ENCODE measurements around the gene HIC1. TPM values are rescaled to one million over a fixed set of nuclear protein-coding genes. Genes with fewer than 3 reads are reported as not detected.

HIC1 gene
- total RNA-seq, 2 donors from 2014 or later: 15.5 to 18.0 TPM

DNA sequence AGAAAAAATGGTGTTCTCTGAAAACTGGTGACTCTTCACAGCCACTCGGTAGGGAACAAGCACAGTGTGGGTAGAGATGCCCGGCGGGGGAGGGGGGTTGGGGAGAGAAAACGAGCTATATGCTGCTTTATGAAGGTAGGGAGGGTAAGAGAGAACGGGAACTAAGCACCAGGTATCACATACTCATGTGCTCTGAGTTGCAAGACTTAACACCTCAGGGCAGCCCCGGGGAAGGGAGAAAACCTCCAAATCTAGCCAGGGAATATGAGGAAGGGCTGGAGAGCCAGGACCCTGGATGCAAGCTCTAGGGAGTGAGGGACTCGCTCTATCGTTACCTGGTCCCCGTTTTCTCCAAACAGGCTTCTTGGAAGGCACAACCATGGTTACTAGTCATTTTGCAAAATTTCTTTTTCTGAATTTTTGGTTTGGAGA lies 35.3 kb downstream of the HIC1 start:
- TF ChIP-seq CTCF (IDR thresholded peaks at IDR 0.05): no peak

DNA sequence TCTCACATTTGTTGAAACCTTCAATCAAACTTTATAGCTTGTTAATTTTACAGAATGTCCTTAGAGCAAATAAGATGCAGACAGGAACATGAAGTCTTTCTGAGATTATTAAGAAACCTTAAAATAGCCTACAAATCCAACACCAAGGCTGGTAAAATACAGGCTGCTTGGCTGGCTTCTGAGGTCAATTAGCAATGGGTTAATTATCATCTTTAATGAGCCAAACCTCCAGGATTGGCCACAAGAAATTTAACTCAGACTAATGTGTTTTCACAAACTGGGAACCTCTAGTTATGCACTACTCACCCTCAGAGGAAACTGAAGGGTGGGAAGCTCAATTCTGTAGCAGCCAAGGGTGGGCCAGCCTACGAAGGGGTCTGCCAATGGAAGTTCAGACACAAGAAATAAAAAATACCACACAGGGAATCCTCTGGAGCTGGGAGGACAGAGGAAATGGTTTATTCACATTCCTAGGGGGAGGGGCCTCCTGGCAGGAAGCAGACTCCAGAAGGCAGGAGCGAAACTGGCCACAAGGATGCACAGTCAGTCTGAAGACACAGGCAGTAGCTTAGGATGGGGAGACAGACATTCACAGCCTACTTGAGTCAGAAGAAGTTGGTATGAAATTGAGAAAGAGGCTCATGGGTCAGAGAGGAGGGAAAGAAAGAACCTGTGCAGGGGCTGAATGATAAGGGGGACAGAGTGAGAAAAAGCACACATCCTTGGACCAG lies 36.1 kb downstream of the HIC1 start:
- TF ChIP-seq CTCF (IDR thresholded peaks at IDR 0.05): peak in 1 of 2 donors; percentile 36
- DNase-seq (ENCODE audit: low spot score): no peak
- H3K9me3 ChIP-seq: no peaks in the 10 kb centered on the region
- peak overlapping the region; percentile 76 to 89 for H3K27ac ChIP-seq
- no peaks in the 10 kb centered on the region for H3K27me3 ChIP-seq
- H3K36me3 ChIP-seq: no peaks in the 10 kb centered on the region
- H3K4me3 ChIP-seq: no peak overlapping the region
- H3K4me1 ChIP-seq: peaks cover 0 to 73% of the 10 kb centered on the region in 2 donors

More for the DNA sequence above, 35.3 kb downstream of the HIC1 start:
- peaks cover 0 to 73% of the 10 kb centered on the region in 2 donors for H3K4me1 ChIP-seq
- no peaks in the 10 kb centered on the region for H3K9me3 ChIP-seq
- no peaks in the 10 kb centered on the region for H3K36me3 ChIP-seq
- H3K27me3 ChIP-seq: no peaks in the 10 kb centered on the region
- peak overlapping the region; percentile 76 to 89 for H3K27ac ChIP-seq
- no peak for DNase-seq (ENCODE audit: low spot score)
- peak overlapping the region in 1 of 2 donors; percentile 33 for H3K4me3 ChIP-seq

DNA sequence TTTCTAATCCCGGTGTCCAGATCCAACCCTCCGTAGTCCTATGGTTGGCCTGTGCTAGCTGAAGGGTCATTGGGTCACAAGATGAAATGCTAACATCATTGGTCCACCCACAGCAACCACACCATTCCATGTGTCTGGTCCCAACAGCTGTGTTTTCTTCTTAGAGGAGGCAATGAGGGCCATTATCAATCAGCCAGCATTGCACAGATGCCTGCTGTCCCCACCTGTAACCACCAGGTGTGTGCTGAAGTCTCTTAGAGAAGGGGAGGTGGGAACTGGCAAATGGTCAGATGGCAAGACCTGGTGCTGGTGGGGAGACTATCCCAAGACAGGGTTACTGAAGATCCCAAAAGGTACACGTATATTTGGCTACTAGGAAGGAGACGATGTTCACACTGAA lies 37.4 kb downstream of the HIC1 start:
- Histone ChIP-seq H3K4me3 (no peak overlapping the region), H3K9me3 (no peaks in the 10 kb centered on the region), H3K27me3 (no peaks in the 10 kb centered on the region), H3K36me3 (no peaks in the 10 kb centered on the region), H3K4me1 (peaks cover 0 to 62% of the 10 kb centered on the region in 2 donors), H3K27ac (no peak overlapping the region)
- TF ChIP-seq CTCF (IDR thresholded peaks at IDR 0.05): no peak
- no peak for DNase-seq (ENCODE audit: low spot score)

GRCh38 chr17:2093349-2093748 lies 38.4 kb downstream of the HIC1 start:
- H3K9me3 ChIP-seq: no peaks in the 10 kb centered on the region
- no peak overlapping the region for H3K4me3 ChIP-seq
- DNase-seq (ENCODE audit: low spot score): no peak
- peaks cover 0 to 51% of the 10 kb centered on the region in 2 donors for H3K4me1 ChIP-seq
- no peaks in the 10 kb centered on the region for H3K27me3 ChIP-seq
- H3K36me3 ChIP-seq: no peaks in the 10 kb centered on the region
- TF ChIP-seq CTCF (IDR thresholded peaks at IDR 0.05): no peak
- H3K27ac ChIP-seq: no peak overlapping the region

DNA sequence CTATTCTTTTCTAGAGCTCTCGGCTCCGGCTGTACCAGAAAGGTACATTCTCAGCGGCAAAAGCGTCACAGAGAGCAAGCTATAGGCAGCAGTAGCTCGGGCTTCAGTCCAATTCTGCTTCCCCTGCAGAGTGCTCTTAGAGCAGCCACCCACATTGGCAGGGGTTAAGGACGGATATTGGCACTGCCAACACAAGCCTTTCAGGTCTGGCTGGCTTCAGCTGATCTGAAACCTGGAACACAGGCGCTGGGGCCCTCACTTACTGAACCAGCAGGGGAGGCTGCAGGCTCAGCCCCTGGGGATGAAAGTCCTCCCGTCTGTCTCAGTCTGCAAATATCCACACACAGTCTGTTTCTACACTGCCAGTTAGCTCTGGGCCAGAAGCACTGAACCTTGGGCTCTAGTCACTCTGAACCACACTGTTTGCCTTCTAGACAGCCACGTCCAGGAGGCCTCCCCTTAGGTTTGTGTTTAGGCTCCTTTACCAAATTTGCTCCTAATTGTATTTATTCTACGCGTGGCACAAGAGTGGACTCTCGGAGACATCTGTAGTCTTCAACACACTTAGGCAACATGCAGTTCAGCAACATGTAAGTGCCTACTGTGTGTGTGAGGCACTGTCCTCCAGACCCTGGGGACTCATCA lies 40.1 kb downstream of the HIC1 start:
- Histone ChIP-seq H3K36me3 (no peaks in the 10 kb centered on the region), H3K27ac (peak overlapping the region; percentile 15 to 46), H3K4me1 (peaks cover 0 to 34% of the 10 kb centered on the region in 2 donors), H3K9me3 (no peaks in the 10 kb centered on the region), H3K4me3 (no peak overlapping the region), H3K27me3 (no peaks in the 10 kb centered on the region)
- no peak for DNase-seq (ENCODE audit: low spot score)
- TF ChIP-seq CTCF (IDR thresholded peaks at IDR 0.05): peak; percentile 56 to 82
